Renal cortex interstitium (tissue), 15 donors: ENCODE results near the gene ACSS3. TPM values are rescaled to one million over a fixed set of nuclear protein-coding genes. Genes with fewer than 3 reads are reported as not detected.
"Not testable (repeated sequence)": the region's sequence is repeated elsewhere in the genome, so short reads cannot be mapped to it uniquely, and the experiment has no call there.

Experiments used
- DNase-seq, 11 donors: peaks; one replicate each; pipeline ENCODE4 v3.0.0-alpha.2; 2013; ENCODE audit warnings: low read depth in 9 of 11, low spot score in 4 of 11; ENCODE audit errors: extremely low read depth in 1 of 11
- long read RNA-seq, 16 experiments: transcript quantifications; one replicate each; lab custom pipeline, GENCODE V29; 2026
- polyA plus RNA-seq, 3 donors: library from polyadenylated mRNA; unstranded; fragments of 120-200 nt; gene quantifications; one replicate each; pipeline ENCODE4 v1.2.1, GENCODE V29; 2013; ENCODE audit not compliant: insufficient read length in 3 of 3

Gene ACSS3, protein sequence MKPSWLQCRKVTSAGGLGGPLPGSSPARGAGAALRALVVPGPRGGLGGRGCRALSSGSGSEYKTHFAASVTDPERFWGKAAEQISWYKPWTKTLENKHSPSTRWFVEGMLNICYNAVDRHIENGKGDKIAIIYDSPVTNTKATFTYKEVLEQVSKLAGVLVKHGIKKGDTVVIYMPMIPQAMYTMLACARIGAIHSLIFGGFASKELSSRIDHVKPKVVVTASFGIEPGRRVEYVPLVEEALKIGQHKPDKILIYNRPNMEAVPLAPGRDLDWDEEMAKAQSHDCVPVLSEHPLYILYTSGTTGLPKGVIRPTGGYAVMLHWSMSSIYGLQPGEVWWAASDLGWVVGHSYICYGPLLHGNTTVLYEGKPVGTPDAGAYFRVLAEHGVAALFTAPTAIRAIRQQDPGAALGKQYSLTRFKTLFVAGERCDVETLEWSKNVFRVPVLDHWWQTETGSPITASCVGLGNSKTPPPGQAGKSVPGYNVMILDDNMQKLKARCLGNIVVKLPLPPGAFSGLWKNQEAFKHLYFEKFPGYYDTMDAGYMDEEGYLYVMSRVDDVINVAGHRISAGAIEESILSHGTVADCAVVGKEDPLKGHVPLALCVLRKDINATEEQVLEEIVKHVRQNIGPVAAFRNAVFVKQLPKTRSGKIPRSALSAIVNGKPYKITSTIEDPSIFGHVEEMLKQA
- 10 to 100 TPM; 18.0 to 22.7 (median 21.0) TPM for polyA plus RNA-seq
- long read RNA-seq, donor 1, partial matches to known transcripts: 0 of 2 reads
- long read RNA-seq, donor 1, other reads (novel, unspliced or antisense): 0 of 2 reads
- long read RNA-seq, donor 2, full-length matches to known transcripts: 2 of 2 reads
- long read RNA-seq, donor 2, partial matches to known transcripts: 0 of 2 reads
- long read RNA-seq, donor 2, other reads (novel, unspliced or antisense): 0 of 2 reads
- long read RNA-seq, donor 3, full-length matches to known transcripts: 5 of 5 reads
- long read RNA-seq, donor 3, partial matches to known transcripts: 0 of 5 reads
- long read RNA-seq, donor 3, other reads (novel, unspliced or antisense): 0 of 5 reads
- long read RNA-seq, donor 4, full-length matches to known transcripts: 9 of 9 reads
- long read RNA-seq, donor 4, partial matches to known transcripts: 0 of 9 reads
- long read RNA-seq, donor 4, other reads (novel, unspliced or antisense): 0 of 9 reads
- long read RNA-seq, donor 5: 0 reads
- long read RNA-seq, donor 6, full-length matches to known transcripts: 6 of 6 reads
- long read RNA-seq, donor 6, partial matches to known transcripts: 0 of 6 reads
- long read RNA-seq, donor 6, other reads (novel, unspliced or antisense): 0 of 6 reads
- long read RNA-seq, donor 7, full-length matches to known transcripts: 5 of 5 reads
- long read RNA-seq, donor 7, partial matches to known transcripts: 0 of 5 reads
- long read RNA-seq, donor 7, other reads (novel, unspliced or antisense): 0 of 5 reads
- long read RNA-seq, donor 8, full-length matches to known transcripts: 12 of 12 reads
- long read RNA-seq, donor 8, partial matches to known transcripts: 0 of 12 reads
- long read RNA-seq, donor 8, other reads (novel, unspliced or antisense): 0 of 12 reads
- long read RNA-seq, donor 9, full-length matches to known transcripts: 3 of 3 reads
- long read RNA-seq, donor 9, partial matches to known transcripts: 0 of 3 reads
- long read RNA-seq, donor 9, other reads (novel, unspliced or antisense): 0 of 3 reads
- long read RNA-seq, donor 10, full-length matches to known transcripts: 1 of 7 reads
- long read RNA-seq, donor 10, partial matches to known transcripts: 6 of 7 reads
- long read RNA-seq, donor 10, other reads (novel, unspliced or antisense): 0 of 7 reads
- long read RNA-seq, donor 11, full-length matches to known transcripts: 3 of 3 reads
- long read RNA-seq, donor 11, partial matches to known transcripts: 0 of 3 reads
- long read RNA-seq, donor 11, other reads (novel, unspliced or antisense): 0 of 3 reads
- long read RNA-seq, donor 12, full-length matches to known transcripts: 2 of 2 reads
- long read RNA-seq, donor 12, partial matches to known transcripts: 0 of 2 reads
- long read RNA-seq, donor 12, other reads (novel, unspliced or antisense): 0 of 2 reads
- long read RNA-seq, donor 13: 0 reads
- long read RNA-seq, donor 14, full-length matches to known transcripts: 2 of 2 reads
- long read RNA-seq, donor 14, partial matches to known transcripts: 0 of 2 reads
- long read RNA-seq, donor 14, other reads (novel, unspliced or antisense): 0 of 2 reads
- long read RNA-seq, donor 15, full-length matches to known transcripts: 1 of 1 reads
- long read RNA-seq, donor 15, partial matches to known transcripts: 0 of 1 reads
- long read RNA-seq, donor 15, other reads (novel, unspliced or antisense): 0 of 1 reads
- long read RNA-seq, donor 16, full-length matches to known transcripts: 17 of 45 reads
- long read RNA-seq, donor 16, partial matches to known transcripts: 28 of 45 reads
- long read RNA-seq, donor 16, other reads (novel, unspliced or antisense): 0 of 45 reads

DNA sequence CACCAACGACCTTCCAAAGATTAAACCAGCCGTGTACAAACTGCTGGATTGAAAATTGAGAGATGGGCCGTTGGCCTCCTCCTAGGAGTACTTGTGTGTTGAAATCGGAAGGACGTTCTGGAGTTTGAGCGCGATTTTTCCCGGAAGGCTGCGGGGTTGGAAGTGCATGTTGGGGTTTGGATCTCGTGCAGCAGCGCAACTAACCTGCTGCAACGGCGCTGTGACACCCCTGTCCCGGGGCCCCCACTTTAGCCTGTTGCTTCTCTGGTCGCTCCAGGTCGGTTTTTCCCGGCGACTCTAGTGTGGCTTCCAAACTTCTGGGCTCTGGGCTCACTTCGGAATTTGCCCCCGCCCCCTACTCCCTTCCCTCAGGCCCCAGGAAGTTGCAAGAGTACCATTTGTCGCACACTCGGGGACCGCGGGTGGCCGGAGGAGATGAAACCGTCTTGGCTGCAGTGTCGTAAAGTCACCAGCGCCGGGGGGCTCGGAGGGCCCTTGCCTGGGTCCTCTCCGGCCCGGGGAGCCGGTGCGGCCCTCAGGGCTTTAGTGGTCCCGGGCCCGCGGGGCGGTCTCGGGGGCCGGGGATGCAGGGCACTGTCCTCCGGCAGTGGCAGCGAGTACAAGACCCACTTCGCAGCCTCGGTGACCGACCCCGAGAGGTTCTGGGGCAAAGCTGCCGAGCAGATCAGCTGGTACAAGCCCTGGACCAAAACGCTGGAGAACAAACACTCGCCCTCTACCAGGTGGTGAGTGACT, at the start of gene ACSS3:
Gene ACSS3 (plus strand): TSS at position 394 of the 756 bp plus-strand sequence. CDS start 42 bp downstream, at position 436.
- DNase-seq: peak in 10 of 11 donors; percentile 43 to 77 (median 50)

DNA sequence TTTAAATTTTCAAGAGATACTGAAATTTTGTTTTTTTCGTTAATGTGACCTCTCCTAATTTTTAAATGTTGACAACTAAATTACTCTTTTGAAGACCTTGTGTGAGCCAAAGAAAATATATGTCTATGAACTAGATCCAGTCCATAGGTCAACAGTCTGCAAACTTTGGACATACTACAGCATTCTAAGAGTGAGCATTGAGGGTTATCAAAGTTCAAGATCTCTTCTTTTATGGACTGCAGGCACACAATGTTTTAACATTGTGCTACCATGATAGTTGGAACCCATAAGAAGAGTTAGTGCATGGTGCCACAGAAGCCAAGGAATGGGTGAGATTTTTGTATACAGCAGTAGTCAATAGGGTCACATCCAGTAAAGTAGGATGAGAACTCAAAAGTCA, 43.0 kb upstream of the ACSS3 start:
- no peak for DNase-seq

DNA sequence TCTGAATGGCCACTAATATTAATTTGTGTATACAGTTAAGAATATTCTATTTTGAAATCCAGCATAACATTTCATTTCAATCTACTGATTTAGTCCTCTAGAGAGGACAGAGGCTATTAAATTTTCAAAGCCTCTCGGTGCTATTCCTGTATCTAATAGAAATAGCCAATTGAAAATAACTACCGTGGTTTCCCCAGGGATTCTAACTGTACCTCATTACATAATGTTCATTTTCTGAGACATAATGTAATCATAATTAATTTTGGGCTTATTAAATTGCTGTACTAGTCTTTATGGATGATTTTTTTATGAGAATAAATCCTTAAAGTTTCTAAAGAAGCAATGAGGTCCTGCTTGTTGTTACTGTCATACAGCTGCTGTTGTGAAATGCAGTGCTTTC, 38.6 kb upstream of the ACSS3 start:
- no peak for DNase-seq

DNA sequence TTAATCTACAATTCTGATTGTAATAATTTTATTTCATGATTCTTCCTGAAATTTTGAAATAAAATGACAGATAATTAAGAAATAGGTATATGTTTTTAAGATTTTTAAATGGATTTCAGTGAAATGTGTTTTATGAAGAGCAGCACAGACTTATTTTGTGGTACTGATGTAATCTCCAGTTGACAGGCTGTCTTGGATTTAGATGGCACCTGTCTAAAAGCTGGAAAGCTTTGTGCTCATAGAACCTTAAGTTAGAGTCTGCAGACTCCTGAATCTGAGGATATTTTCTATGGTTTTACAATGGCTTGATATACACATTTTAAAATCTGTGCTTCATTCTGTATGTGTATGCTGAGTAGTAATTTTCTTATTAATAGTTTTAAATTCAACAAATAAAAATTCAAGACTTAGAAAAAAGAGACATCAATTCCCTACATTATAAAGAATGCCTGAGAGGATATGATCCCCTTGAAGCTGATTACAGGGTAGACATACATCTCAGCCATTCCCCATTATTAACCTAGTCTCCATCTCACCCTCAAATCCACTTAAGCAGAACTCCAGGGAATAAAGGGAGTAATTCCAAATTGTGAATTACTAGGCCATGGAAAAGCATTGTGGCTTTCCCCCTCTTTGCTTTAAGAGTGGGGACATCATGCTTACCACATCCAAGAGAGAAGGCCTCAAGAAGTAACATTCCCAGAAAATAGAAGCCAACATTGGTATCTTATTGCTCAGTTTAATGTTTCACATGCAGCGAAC, 33.7 kb upstream of the ACSS3 start:
- DNase-seq: no peak

DNA sequence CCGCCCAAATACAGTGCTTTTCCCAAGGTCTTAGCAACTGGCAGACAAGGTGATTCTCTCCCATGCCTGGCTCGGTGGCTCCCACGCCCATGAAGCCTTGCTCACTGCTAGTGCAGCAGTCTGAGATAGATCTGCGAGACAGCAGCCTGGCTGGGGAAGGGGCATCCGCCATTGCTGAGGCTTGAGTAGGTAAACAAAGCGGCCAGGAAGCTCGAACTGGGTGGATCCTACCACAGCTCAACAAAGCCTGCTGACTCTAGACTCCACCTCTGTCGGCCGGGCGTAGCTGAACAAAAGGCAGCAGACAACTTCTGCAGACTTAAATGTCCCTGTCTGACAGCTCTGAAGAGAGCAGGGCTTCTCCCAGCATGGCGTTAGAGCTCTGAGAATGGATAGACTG, 12.9 kb upstream of the ACSS3 start:
- DNase-seq: not testable (repeated sequence)

DNA sequence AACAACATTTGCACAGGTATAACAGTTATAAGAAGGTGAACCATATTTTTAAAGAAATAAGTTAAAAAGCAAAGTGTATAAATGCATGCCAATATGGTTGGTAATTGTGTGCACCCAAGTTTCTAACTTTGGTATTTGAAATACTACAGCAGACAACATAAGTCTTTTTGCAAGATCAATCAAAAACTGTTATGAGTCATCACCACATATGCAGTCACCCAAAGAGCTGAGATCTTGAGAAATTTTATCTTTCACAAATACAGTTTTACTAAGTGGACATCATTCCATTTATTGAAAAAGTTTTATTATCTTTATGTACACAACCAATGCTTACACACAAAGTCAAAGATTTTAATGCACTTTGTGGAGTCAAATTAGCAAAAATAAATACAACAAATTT, 7.0 kb upstream of the ACSS3 start:
- no peak for DNase-seq

DNA sequence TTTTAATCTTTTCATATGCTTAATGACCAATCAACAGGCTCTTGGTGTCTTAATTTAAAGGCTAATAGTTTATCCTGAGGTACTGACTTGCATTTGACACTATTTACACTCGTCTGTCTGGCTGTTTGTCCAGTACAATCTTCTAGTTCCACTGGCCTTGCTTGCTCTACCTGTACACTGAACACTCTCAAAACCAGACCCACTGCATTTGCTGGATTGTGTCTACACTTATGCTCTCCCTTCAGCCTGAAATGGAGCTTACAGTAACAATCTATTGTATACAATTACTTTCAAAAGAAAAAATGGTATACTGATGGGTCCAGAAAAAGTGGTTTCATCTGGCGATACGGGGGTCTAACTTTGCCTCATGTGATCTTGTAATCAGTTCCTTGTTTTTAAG, 2.3 kb upstream of the ACSS3 start:
- DNase-seq: no peak

DNA sequence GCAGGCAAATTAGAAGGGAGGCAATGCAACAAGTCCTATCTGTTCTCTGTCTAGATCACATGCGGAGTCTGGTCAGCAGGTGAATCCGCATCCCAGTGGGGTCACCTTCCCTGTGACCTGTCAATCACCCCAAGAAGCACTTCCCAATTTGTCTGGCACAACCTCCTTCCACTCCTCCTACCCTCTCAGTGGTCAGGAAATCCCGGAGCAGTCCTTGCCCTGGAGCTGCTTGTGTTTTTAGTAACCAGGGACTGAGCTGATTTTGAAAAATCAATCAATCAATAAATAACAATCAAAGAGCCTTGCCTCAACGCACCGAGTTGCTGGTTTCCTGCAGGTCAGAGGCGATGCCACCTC, 572 bp upstream of the ACSS3 start:
- DNase-seq: peak in 6 of 11 donors; percentile 9 to 27 (median 18)

DNA sequence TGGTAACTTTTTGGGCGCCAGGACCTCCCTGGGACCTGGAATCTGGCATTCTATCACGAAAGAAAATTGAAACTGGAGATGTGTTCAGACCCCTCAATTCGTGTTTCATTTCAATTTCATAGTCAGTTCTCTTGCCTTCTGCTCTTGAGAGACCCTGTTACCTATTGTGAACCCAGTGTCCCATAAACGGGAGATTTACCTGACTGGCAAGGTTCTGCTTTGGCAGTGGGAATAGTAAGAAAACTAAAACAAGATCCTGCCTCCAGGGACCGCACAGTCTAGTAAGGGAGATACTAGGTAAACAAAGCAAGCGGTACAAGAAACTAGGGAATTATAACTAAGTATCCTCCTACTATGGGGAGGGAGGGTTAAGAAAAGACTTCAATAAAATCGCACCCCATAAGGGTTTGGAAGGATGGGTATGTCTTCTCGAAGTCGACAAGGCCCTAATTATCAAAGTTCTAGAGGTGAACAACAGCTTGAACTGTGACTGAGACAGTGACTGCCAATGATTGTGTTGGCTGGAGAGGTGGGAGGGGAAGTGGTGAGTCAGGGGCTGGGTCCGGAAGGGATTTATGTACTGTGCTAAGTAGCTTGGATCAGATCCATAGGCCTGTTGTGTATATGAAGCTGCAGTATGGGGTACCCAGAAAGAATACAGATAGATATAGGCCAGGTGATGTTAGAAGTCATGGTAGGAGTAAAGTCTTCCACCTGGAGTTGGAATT, 754 bp downstream of the ACSS3 start:
- peak in 7 of 11 donors; percentile 7 to 39 (median 21) for DNase-seq

DNA sequence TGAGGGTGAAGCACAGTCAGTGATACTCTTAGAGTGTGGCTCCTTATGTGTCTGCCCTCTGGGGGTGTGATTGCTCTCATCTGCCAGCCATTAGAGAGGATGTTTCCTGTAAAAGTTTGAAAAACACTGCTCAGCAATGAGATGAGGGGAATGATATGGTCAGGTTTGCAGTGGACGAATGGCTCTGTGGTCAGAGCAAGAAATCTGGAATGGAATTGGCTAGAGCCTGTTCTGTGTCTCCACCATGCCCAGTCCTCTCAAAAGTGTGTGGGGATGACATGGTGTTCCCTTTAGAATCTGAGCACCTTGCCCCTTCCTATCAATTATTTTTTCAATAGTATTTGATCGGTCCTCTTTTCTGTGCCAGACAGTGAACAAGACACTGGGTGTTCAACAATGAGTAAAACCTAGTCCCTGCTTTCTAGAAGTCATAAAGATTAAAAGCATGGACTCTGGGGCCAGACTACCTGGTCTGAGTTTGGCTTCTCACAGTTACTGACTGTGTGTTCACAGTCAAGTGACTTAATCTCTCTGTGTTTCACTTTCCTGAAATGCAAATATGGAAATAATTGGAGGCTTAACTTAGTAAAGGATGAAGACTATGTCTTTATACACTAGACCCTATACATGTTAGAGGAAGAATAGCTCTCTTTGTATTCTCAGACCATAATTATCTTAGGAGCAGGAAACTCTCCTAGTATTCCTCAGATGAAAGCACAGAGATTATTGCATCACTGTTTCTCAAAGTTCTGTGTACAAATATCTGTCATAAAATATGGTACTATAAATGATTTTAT, 1.6 kb downstream of the ACSS3 start:
- DNase-seq: no peak

DNA sequence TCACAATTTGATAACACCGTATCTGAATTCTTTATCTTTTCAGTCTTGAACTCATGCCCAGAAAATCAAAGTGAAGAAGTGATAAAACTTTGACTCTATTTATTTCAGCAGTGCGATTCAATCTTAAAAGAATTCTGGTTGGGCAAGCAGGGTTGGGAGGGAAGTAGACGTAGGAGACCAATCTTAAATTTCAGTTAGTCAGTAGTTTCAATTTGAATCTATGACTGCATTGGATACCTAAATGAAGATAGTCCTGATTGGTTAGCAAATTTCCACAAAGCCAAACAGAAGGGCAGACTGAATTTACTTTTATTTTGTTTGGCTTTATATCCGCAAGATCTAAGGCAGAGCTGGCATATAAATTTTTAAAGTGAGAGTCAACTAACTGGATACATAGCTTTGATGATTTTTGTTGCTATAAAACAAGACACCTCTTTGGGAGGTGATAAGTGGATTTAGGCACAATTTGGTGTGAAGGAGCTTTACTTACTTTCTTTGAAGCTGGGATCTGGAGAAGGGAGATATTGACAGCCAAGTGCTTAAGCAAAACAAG, 2.6 kb downstream of the ACSS3 start:
- peak in 1 of 11 donors; percentile 6 for DNase-seq

DNA sequence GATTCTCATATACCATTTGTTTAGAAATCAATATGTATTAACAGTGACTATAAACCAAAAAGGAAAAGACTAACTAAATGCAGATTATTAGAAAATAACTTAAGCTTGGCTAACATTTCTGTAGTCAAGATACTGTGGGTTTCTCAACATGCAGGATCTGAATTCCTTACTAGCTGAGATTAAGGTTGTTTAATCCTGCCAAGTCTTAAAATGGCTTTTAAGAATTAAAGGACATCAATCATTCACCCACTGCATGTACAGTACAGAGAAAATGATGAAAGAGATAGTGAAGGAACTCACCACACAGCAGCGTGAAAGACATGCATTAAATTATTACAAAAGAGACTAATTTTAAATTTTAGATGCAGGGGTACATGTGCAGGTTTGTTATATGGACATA, 3.8 kb downstream of the ACSS3 start:
- no peak for DNase-seq

DNA sequence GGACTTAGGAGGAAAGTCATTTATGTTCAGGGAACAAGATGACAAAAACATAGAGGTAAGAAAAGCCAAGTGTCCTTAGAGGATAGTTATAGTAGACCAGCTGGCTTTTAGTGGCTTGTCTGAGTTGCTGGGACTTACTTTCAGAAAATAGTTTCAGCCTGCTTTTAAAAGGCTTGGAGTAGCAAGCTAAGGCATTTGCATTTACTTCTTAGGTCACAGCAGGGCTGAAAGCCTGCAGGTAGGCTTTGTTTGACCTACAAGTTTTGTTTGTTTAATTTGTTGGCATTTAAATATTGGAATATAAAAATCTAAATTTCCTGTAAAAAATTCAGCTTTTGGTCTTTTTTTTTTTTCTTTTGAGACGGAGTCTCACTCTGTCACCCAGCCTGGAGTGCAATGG, 5.1 kb downstream of the ACSS3 start:
- no peak for DNase-seq
